ENCODE results near the gene LYST.

GRCh38 chr1:235855811-235856429, 10.8 kb downstream of the LYST start:
- no peak for TF ChIP-seq GATA3 (IDR thresholded peaks at IDR 0.05; ENCODE audit: low read depth, low read length)
- TF ChIP-seq GATA2 (IDR thresholded peaks at IDR 0.05; ENCODE audit: low read depth, low read length) = no peak
